ENCODE measurements around the gene ZNF689.

The ZNF689 gene

GRCh38 chr16:30615358-30616091, 5.3 kb upstream of the ZNF689 start:
- no peak for TF ChIP-seq TAF1 (IDR thresholded peaks at IDR 0.05; ENCODE audit: borderline replicate concordance, insufficient read depth, low read length)
- TF ChIP-seq POLR2AphosphoS5 (IDR thresholded peaks at IDR 0.05; ENCODE audit: low read depth, low read length), result no peak
- no peak for TF ChIP-seq REST (IDR thresholded peaks at IDR 0.05; ENCODE audit: insufficient read depth in 1 of 2, low read depth in 2 of 2, low read length in 2 of 2)

- no peak for TF ChIP-seq REST (IDR thresholded peaks at IDR 0.05; ENCODE audit: insufficient read depth in 1 of 2, low read depth in 2 of 2, low read length in 2 of 2)
- TF ChIP-seq POLR2AphosphoS5 (IDR thresholded peaks at IDR 0.05; ENCODE audit: low read depth, low read length), result no peak
Observed at GRCh38 chr16:30609002-30609925, 925 bp downstream of the ZNF689 start.

- TF ChIP-seq TAF1 (IDR thresholded peaks at IDR 0.05; ENCODE audit: borderline replicate concordance, insufficient read depth, low read length) (no peak), SIN3A (IDR thresholded peaks at IDR 0.05; ENCODE audit: borderline replicate concordance, insufficient read depth, low read length) (no peak), POLR2AphosphoS5 (IDR thresholded peaks at IDR 0.05; ENCODE audit: low read depth, low read length) (no peak), FOXP2 (optimal IDR thresholded peaks at IDR 0.05; ENCODE audit: borderline replicate concordance, extremely low read depth, extremely low read length, insufficient read depth) (no peak), REST (IDR thresholded peaks at IDR 0.05; ENCODE audit: insufficient read depth in 1 of 2, low read depth in 2 of 2, low read length in 2 of 2) (no peak)
Observed at GRCh38 chr16:30606004-30606403, 4.2 kb downstream of the ZNF689 start.

- TF ChIP-seq REST (IDR thresholded peaks at IDR 0.05; ENCODE audit: insufficient read depth in 1 of 2, low read depth in 2 of 2, low read length in 2 of 2) (no peak), FOXP2 (optimal IDR thresholded peaks at IDR 0.05; ENCODE audit: borderline replicate concordance, extremely low read depth, extremely low read length, insufficient read depth) (no peak), POLR2AphosphoS5 (IDR thresholded peaks at IDR 0.05; ENCODE audit: low read depth, low read length) (no peak), SIN3A (IDR thresholded peaks at IDR 0.05; ENCODE audit: borderline replicate concordance, insufficient read depth, low read length) (no peak), TAF1 (IDR thresholded peaks at IDR 0.05; ENCODE audit: borderline replicate concordance, insufficient read depth, low read length) (no peak)
Observed at GRCh38 chr16:30605158-30605557, 5.0 kb downstream of the ZNF689 start.
